ENCODE results near the gene TMED4. TPM values are rescaled to one million over a fixed set of nuclear protein-coding genes. Genes with fewer than 3 reads are reported as not detected.
"Not testable (repeated sequence)": the region's sequence is repeated elsewhere in the genome, so short reads cannot be mapped to it uniquely, and the experiment has no call there.

TMED4 gene
- total RNA-seq, 1 donor, result 90.1 TPM

DNA sequence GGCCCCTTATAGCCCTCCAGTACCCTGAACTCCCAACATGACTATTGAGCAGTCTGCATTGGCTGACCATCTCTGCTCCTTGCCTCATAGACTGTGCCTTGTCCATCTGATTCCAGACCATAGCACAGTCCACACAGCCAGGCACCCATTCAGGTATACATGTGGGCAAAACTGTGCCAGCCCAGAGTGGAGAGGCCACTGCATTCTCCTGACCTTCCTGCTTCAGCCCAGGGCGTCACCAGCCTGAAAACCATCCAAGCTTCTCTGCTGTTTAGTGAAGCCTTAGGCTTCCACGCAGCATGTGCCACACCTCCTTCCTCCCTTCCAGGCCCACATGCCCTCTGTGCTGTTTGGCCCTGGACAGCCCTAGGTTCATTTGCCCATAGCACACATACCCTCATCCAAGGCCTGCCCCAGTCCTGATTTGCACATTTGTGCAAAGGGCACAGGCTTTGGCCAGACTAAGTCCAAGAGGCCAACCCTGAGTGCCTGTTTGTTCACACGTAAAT lies 18.8 kb downstream of the TMED4 start:
- TF ChIP-seq, protein P1, sequence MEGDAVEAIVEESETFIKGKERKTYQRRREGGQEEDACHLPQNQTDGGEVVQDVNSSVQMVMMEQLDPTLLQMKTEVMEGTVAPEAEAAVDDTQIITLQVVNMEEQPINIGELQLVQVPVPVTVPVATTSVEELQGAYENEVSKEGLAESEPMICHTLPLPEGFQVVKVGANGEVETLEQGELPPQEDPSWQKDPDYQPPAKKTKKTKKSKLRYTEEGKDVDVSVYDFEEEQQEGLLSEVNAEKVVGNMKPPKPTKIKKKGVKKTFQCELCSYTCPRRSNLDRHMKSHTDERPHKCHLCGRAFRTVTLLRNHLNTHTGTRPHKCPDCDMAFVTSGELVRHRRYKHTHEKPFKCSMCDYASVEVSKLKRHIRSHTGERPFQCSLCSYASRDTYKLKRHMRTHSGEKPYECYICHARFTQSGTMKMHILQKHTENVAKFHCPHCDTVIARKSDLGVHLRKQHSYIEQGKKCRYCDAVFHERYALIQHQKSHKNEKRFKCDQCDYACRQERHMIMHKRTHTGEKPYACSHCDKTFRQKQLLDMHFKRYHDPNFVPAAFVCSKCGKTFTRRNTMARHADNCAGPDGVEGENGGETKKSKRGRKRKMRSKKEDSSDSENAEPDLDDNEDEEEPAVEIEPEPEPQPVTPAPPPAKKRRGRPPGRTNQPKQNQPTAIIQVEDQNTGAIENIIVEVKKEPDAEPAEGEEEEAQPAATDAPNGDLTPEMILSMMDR (IDR thresholded peaks at IDR 0.05; ENCODE audit: extremely low read depth, low read depth, low read length), result no peak
- H3K4me2 ChIP-seq (ENCODE audit: insufficient read depth, low read length), result no peak overlapping the region
- H3K27ac ChIP-seq (ENCODE audit: low read depth, low read length), result no peak overlapping the region
- no peak overlapping the region for H3K4me3 ChIP-seq (ENCODE audit: insufficient read depth, low read length)
- H3K36me3 ChIP-seq (ENCODE audit: insufficient read depth, low read length), result peaks cover 33% of the 10 kb centered on the region
- no peaks in the 10 kb centered on the region for H3K9me3 ChIP-seq (ENCODE audit: low read depth, low read length)
- H2AFZ ChIP-seq (ENCODE audit: low read length), result no peak overlapping the region
- peaks cover 16% of the 10 kb centered on the region for H4K20me1 ChIP-seq (ENCODE audit: insufficient read depth, low read length)
- no peaks in the 10 kb centered on the region for H3K27me3 ChIP-seq (ENCODE audit: insufficient read depth, low read length)
- peaks cover 3% of the 10 kb centered on the region for H3K4me1 ChIP-seq (ENCODE audit: insufficient read depth, low read length)
- H3K79me2 ChIP-seq (ENCODE audit: insufficient read depth, low read length), result no peaks in the 10 kb centered on the region
- DNase-seq (ENCODE audit: insufficient read length, low spot score, missing footprints), result no peak

DNA sequence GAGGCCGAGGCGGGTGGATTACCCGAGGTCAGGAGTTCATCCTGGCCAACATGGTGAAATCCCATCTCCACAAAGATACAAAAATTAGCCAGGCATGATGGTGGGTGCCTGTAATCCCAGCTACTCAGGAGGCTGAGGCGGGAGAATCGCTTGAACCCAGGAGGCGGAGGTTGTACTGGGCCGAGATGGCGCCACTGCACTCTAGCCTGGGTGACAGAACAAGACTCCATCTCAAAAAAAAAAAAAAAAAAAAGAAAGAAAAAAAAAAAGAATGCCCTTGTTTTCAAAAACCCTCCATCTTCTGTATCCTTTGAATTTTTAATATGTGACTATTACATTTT lies 19.4 kb downstream of the TMED4 start:
- H4K20me1 ChIP-seq (ENCODE audit: insufficient read depth, low read length), result peaks cover 16% of the 10 kb centered on the region
- H3K79me2 ChIP-seq (ENCODE audit: insufficient read depth, low read length); H3K4me3 ChIP-seq (ENCODE audit: insufficient read depth, low read length); DNase-seq (ENCODE audit: insufficient read length, low spot score, missing footprints); H2AFZ ChIP-seq (ENCODE audit: low read length); H3K27ac ChIP-seq (ENCODE audit: low read depth, low read length); H3K4me2 ChIP-seq (ENCODE audit: insufficient read depth, low read length); H3K4me1 ChIP-seq (ENCODE audit: insufficient read depth, low read length); H3K9me3 ChIP-seq (ENCODE audit: low read depth, low read length); H3K27me3 ChIP-seq (ENCODE audit: insufficient read depth, low read length): not testable (repeated sequence)
- H3K36me3 ChIP-seq (ENCODE audit: insufficient read depth, low read length), result peaks cover 27% of the 10 kb centered on the region

DNA sequence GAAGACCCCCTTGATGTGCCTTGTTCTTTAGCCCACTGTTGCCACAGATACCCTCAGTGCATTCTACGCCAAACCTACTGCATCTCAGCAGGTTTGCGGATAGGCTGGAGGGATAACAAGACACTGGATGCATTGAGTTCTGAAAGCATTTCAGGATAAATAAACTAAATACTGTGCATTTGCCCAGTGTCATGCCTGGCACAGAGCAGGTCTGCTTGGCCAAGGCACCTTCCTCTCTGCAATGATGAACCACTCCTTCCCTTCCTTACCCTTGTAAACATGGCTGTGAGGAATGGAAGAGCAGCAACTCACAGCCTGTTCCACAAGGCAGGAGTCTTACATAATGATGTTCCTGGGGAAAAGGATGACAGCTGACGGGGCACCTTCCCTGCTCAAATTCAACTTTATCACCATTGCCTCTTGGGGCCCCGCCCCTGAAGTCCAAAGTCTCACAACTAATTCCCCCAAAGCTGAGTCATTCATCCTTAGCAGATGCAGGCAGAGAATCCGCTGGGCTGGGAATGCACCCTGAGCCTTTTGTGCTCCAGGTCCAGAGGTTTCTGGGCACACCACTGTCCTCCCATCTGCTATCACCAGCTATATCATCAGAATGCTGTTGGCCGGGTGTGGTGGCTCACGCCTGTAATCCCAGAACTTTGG lies 19.9 kb downstream of the TMED4 start:
- peaks cover 22% of the 10 kb centered on the region for H3K36me3 ChIP-seq (ENCODE audit: insufficient read depth, low read length)
- DNase-seq (ENCODE audit: insufficient read length, low spot score, missing footprints), result no peak
- TF ChIP-seq, protein P1 (IDR thresholded peaks at IDR 0.05; ENCODE audit: extremely low read depth, low read depth, low read length), result no peak
- no peak overlapping the region for H3K4me2 ChIP-seq (ENCODE audit: insufficient read depth, low read length)
- peaks cover 16% of the 10 kb centered on the region for H4K20me1 ChIP-seq (ENCODE audit: insufficient read depth, low read length)
- no peaks in the 10 kb centered on the region for H3K79me2 ChIP-seq (ENCODE audit: insufficient read depth, low read length)
- H3K27ac ChIP-seq (ENCODE audit: low read depth, low read length), result no peak overlapping the region
- no peaks in the 10 kb centered on the region for H3K27me3 ChIP-seq (ENCODE audit: insufficient read depth, low read length)
- H3K4me3 ChIP-seq (ENCODE audit: insufficient read depth, low read length), result no peak overlapping the region
- no peak overlapping the region for H2AFZ ChIP-seq (ENCODE audit: low read length)
- peaks cover 3% of the 10 kb centered on the region for H3K4me1 ChIP-seq (ENCODE audit: insufficient read depth, low read length)
- no peaks in the 10 kb centered on the region for H3K9me3 ChIP-seq (ENCODE audit: low read depth, low read length)

DNA sequence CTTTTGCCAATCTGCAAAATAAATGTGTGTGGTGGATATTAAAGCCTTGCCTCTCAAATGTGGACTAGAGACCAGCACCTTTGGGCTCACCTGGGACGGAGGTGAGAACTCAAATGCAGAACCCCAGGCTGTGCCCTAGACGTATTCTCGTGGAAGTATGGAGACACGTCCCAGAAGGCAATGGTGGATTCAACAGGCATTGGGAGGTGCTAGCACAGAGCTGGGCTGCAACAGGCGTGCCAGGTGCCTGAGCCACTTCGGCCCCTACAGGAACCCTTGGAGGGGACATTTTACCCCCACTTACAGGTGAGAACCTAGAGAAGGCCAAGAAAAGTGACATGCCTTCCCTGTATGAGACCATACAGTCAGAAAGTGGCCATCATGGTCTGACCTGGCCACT lies 20.6 kb downstream of the TMED4 start:
- Histone ChIP-seq H3K27ac (ENCODE audit: low read depth, low read length) (no peak overlapping the region), H3K9me3 (ENCODE audit: low read depth, low read length) (no peaks in the 10 kb centered on the region), H3K79me2 (ENCODE audit: insufficient read depth, low read length) (no peaks in the 10 kb centered on the region), H3K4me1 (ENCODE audit: insufficient read depth, low read length) (peaks cover 3% of the 10 kb centered on the region), H3K36me3 (ENCODE audit: insufficient read depth, low read length) (peaks cover 21% of the 10 kb centered on the region), H2AFZ (ENCODE audit: low read length) (no peak overlapping the region), H4K20me1 (ENCODE audit: insufficient read depth, low read length) (peaks cover 16% of the 10 kb centered on the region), H3K4me3 (ENCODE audit: insufficient read depth, low read length) (no peak overlapping the region), H3K27me3 (ENCODE audit: insufficient read depth, low read length) (no peaks in the 10 kb centered on the region), H3K4me2 (ENCODE audit: insufficient read depth, low read length) (no peak overlapping the region)
- TF ChIP-seq, protein P1 (IDR thresholded peaks at IDR 0.05; ENCODE audit: extremely low read depth, low read depth, low read length), result no peak
- DNase-seq (ENCODE audit: insufficient read length, low spot score, missing footprints), result no peak

Measured in osteoblast (primary cell).